Esophagus squamous epithelium (tissue), 4 donors: ENCODE measurements around the gene LRRC59.

Source experiments
- POLR2A ChIP-seq, 4 donors: fragments of 450-650 bp; IDR thresholded peaks; one replicate each; pipeline ENCODE4 v1.6.1; 2017; ENCODE audit warnings: antibody characterized with exemption in 4 of 4, mild to moderate bottlenecking in 4 of 4, moderate library complexity in 3 of 4
- TF ChIP-seq, protein P1 (sequence below), 6 experiments: fragments of 450-650 bp in 4 of 6; fragments of 200-600 bp in 2 of 6; sonication (generic) in 2 of 6; IDR thresholded peaks; one replicate each; pipeline ENCODE4 v1.5.1; 2016 to 2019; ENCODE audit warnings: antibody characterized with exemption in 6 of 6, mild to moderate bottlenecking in 4 of 6, moderate library complexity in 4 of 6

DNA sequence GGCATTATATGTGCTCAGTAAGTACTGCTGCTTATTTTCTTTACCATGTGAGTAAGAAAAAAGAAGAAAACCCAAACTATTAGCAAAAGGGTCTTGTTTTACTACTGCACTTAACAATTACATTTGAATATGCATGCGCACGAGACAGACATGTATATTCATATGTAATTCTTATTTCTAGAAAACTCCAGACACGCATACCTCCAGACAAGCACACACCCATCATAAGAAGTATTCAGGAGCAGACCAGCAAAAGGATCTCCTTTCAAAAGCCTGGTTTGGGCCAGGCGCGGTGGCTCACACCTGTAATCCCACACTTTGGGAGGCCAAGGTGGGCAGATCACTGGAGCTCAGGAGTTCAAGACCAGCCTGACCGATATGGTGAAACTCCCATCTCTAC, 7.8 kb downstream of the LRRC59 start:
- TF ChIP-seq, protein P1, sequence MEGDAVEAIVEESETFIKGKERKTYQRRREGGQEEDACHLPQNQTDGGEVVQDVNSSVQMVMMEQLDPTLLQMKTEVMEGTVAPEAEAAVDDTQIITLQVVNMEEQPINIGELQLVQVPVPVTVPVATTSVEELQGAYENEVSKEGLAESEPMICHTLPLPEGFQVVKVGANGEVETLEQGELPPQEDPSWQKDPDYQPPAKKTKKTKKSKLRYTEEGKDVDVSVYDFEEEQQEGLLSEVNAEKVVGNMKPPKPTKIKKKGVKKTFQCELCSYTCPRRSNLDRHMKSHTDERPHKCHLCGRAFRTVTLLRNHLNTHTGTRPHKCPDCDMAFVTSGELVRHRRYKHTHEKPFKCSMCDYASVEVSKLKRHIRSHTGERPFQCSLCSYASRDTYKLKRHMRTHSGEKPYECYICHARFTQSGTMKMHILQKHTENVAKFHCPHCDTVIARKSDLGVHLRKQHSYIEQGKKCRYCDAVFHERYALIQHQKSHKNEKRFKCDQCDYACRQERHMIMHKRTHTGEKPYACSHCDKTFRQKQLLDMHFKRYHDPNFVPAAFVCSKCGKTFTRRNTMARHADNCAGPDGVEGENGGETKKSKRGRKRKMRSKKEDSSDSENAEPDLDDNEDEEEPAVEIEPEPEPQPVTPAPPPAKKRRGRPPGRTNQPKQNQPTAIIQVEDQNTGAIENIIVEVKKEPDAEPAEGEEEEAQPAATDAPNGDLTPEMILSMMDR (IDR thresholded peaks at IDR 0.05): no peak
- TF ChIP-seq POLR2A (IDR thresholded peaks at IDR 0.05): no peak
